Brain pericyte (primary cell): ENCODE data around the gene EPG5.
"Not testable (repeated sequence)": the region's sequence is repeated elsewhere in the genome, so short reads cannot be mapped to it uniquely, and the experiment has no call there.

Experiments
- DNase-seq: peaks from one replicate; pipeline ENCODE4 v3.0.0-alpha.2; 2012; ENCODE audit warnings: low read depth, low spot score

EPG5 gene, protein sequence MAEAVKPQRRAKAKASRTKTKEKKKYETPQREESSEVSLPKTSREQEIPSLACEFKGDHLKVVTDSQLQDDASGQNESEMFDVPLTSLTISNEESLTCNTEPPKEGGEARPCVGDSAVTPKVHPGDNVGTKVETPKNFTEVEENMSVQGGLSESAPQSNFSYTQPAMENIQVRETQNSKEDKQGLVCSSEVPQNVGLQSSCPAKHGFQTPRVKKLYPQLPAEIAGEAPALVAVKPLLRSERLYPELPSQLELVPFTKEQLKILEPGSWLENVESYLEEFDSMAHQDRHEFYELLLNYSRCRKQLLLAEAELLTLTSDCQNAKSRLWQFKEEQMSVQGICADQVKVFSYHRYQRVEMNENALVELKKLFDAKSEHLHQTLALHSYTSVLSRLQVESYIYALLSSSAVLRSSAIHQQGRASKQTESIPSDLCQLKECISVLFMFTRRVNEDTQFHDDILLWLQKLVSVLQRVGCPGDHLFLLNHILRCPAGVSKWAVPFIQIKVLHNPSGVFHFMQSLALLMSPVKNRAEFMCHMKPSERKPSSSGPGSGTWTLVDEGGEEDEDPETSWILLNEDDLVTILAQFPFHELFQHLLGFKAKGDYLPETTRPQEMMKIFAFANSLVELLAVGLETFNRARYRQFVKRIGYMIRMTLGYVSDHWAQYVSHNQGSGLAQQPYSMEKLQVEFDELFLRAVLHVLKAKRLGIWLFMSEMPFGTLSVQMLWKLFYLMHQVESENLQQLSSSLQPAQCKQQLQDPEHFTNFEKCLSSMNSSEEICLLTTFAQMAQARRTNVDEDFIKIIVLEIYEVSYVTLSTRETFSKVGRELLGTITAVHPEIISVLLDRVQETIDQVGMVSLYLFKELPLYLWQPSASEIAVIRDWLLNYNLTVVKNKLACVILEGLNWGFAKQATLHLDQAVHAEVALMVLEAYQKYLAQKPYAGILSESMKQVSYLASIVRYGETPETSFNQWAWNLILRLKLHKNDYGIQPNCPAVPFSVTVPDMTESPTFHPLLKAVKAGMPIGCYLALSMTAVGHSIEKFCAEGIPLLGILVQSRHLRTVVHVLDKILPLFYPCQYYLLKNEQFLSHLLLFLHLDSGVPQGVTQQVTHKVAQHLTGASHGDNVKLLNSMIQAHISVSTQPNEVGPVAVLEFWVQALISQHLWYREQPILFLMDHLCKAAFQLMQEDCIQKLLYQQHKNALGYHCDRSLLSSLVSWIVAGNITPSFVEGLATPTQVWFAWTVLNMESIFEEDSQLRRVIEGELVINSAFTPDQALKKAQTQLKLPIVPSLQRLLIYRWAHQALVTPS (N-terminal part only)

DNA sequence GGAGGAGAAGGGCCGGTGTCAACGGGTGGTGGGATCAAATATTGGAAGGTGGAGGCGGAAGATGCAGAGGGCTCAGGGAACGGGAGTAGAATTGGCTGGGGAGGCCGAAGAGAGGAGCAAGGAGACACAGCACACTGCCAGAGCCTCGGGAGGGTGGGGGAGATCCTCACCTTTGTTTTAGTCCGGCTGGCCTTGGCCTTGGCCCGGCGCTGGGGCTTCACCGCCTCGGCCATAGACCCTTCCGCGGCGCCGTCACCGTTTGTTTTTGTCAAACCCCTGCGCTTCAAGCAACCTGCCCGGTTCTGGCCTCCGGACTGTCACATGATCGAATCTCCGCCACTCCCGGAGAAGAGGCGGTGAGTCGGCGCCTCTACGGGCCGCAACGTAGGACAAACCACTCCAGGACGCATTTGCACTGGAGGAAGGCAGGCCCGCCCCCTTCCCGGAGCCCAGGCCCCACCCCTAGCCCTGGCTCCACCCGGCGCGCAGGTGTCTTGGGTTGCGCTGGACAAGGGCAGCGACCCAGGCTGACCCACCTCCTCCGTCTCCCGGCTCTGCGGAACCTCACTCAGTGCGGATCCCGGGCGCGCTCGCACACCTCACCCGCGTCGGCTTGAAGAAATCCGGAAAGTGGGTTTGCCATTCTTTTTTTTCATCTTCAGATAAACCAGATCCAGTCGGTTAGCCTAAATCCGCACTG is at the start of gene EPG5:
TSS of gene EPG5 (minus strand) at position 323 of the 700 bp plus-strand sequence. CDS start at position 233, 90 bp downstream.
- peak; percentile 89 for DNase-seq

- no peak for DNase-seq
Measured at GRCh38 chr18:46013484-46014189, 46.5 kb upstream of the EPG5 start.

- no peak for DNase-seq
Measured at GRCh38 chr18:46010676-46011075, 43.5 kb upstream of the EPG5 start.

- DNase-seq, result no peak
Measured at GRCh38 chr18:46010050-46010449, 42.9 kb upstream of the EPG5 start.

DNA sequence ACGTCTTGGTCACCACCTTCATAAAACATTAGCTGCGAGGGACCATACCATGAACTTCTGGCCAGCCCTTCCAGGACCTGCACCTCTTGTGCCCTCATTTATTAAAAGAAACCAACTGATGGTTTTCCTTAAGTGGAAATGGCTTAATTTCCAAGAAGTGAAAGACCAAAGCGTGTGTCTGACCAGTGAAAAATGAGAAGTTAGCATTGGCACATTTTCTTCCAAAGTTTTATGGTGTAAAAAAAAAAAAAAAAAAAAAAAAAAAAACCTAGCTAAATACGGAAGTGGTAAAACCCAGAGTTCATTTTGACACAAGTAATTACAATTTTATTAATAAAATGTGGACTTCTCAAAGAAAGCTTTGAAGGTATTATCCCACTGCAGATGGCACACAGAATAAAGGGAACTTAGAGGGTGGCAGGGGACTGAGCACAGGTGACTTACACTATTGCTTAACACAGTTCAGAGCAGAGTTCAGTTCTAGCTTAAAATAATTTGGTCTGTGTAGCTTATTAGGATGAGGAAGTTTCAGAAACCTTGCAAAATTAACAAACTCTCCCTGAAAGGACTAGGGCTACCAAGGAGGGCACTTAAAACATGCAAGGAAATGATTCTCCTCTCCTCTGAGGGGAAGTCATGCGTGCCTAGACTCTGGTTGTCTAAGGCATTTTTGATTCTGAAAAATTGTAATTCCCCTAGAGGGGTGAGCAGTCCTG is 42.2 kb upstream of the EPG5 start:
- DNase-seq, result no peak

GRCh38 chr18:46008531-46008930 is 41.4 kb upstream of the EPG5 start:
- no peak for DNase-seq

DNA sequence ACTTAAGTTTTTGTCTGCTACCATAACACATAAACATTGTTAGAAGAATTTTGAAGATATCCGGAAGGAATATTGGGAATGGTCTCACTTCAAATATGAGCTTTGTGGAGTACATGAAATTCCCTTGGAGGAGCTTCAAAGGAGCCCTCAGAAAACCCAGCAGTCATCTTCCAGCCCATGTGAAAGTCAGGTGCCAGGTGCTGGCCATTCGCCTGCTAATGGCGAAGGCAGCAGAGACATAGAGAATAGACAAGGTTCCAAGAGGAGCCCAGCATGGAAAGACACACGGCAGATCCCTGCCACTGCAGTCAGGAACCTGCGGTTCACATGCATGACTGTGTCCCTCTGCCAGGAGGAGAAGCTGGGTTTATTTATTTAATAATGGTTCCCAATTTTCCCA is 40.0 kb upstream of the EPG5 start:
- no peak for DNase-seq

DNA sequence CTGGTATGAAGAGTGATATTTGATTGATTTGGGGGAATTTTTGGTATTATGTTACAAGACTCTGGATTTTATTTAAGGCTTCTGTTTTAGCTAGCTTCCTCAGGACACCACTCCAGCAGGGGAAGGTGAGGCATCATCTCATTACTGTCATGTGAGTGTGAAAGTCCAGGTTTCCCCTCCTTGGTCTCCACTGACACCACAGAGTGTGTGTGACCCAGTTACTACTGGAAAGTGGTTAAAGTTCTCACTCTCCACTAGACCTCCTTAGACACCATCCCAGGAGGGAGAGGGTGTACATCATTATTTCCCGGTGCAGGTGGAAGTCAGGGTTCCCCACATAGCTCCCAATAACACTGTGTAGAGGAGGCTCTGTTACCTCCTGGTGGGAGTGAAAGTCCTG is 35.8 kb upstream of the EPG5 start:
- no peak for DNase-seq

- no peak for DNase-seq
Measured at GRCh38 chr18:46001892-46002291, 34.8 kb upstream of the EPG5 start.

DNA sequence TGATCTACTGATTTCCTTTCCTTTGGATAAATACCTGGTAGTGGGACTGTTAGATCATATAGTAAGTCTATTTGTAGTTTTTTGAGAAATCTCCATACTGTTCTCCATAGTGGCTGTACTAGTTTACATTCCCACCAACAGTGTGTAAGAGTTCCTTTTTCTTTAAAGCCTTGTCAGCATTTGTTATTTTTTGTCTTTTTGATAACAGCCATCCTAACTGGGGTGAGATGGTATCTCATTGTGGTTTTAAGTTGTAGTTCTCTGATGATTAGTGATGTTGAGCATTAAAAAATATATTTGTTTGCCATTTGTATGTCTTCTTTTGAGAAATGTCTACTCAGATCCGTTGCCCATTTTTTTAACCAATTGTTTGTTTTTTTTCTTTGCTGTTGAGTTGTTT is 33.9 kb upstream of the EPG5 start:
- DNase-seq, result no peak

DNA sequence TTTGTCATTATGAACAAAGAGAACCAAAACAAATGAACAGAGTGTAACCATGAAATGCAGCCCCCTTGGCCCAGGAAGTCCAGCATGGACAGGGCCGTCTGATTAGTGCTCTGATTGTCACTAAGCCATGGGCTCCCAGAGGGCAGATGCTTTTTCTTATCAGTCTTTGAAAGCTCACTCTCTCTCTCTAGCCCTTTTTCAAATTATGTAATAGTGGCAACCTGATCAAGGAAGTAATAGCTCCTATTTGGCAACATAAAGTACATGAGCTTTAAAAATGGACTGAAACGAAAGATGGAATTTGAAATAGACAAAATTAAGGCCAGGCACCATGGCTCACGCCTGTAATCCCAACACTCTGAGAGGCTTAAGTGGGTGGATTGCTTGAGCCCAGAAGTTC is 32.4 kb upstream of the EPG5 start:
- no peak for DNase-seq

GRCh38 chr18:45998244-45998643 is 31.1 kb upstream of the EPG5 start:
- no peak for DNase-seq

- DNase-seq, result no peak
Measured at GRCh38 chr18:45997700-45998151, 30.6 kb upstream of the EPG5 start.

DNA sequence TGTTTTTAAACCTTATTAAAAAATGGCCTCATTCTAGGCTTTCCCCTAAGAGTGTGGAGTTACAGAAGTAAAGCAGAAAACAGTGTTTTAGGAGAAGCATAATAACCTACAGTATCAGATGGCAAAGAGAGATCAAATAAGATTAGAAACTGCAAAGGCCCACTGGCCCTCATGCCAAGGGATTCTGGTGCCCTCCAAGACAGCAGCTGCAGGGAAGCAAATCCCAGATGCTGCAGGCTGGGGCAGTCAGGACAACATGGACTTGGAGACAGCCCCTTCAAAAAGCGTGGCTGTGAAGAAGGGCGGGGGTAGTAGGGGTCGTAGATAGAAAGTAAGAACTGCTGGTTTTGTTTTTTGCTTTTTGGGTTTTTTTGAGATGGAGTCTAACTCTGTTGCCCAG is 28.3 kb upstream of the EPG5 start:
- DNase-seq, result no peak

DNA sequence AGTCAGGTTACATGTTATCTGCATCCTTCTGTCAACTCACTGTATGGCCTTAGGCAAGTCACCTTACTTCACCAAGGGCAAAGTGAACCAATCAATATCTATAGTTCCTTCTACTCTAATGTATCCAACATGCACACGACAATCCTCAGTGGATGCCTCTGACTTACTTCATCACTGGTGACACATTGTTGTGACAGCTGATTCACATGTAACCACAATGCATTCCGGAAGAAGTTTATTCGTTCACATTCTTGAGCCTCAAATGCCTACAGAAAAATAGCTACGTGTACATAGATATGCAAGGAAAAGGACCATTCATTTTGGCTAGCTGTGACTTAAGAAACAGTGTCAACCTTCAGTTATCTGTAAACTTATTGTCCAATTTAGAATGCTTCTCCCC is 26.3 kb upstream of the EPG5 start:
- peak; percentile 5 for DNase-seq

GRCh38 chr18:45992527-45992926 is 25.4 kb upstream of the EPG5 start:
- DNase-seq, result not testable (repeated sequence)

- DNase-seq, result no peak
Measured at GRCh38 chr18:45991788-45992187, 24.7 kb upstream of the EPG5 start.

DNA sequence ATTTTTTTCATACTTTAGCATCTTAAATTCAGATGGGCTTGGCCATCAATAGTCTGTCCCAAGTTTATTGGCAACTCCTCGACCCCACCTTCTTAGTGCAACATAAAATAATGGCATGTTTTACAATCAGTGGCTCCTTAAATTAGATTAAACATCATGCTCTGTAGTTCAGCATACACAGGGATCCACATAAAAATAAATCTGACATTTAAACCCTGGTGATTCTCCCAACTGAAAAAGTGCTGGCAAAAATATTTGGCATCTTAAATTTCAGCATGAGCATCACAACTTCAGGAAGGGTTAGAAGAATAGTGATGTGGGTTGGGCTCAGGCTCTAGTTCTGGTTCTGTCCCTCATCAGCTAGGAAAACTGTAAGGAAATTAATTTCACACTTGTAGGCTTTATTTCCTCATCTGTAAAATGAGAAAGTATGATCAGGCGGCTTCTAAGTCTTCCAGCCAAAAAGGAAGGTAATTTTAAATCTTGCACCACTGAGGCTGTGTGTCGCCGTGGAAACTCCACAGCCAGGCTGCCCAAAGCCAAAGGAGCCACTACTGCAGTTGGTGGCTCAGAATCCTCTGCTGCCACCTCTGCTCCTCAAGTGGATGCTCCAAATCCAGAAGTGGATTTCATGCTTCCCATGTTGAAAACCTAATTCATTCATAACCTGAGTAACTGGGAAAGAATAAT is 17.6 kb upstream of the EPG5 start:
- DNase-seq, result no peak

DNA sequence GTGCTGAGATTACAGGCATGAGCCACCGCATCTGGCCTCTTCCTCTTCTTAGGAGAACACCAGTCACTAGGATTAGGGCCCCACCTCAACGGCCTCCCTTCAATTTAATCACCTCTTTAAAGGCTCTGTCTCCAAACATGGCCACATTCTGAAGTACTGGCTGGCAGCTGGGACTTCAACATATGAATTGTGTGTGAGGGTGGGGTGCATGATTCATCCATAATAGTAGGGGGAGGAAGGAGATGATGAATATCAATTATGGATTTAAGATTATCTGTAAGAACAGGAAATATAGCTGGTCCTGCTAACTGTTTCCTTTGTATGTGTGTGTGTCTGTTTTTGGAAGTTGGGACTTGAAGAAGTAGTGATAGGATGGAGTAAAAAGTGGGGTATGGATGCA is 14.7 kb upstream of the EPG5 start:
- DNase-seq, result no peak
